A549 (cell line): ENCODE data around the gene SMOC1. TPM values are rescaled to one million over a fixed set of nuclear protein-coding genes. Genes with fewer than 3 reads are reported as not detected.

Experiments used
- ATAC-seq, 2 experiments: fragments of 200-7000 bp in 1 of 2; fragments of >200 bp in 1 of 2; cut with Nextera tagmentation in 1 of 2; cut with Tn5 transposase in 1 of 2; 3 replicates each; pipeline versions ENCODE4 v1.8.0 to v1.9.1; 2018 to 2020; ENCODE audit warnings: mild to moderate bottlenecking in 1 of 2, moderate library complexity in 1 of 2
- CTCF ChIA-PET: fragments of 300-600 bp; sonication (Branson Sonifier 250); formaldehyde crosslinking; extraction: SDS; loops from one replicate; lab custom pipeline; 2021; ENCODE audit warnings: antibody characterized with exemption, inconsistent platforms; lab: Yijun Ruan, JAX
- POLR2A ChIA-PET: fragments of 350-600 bp; formaldehyde crosslinking; extraction: SDS; loops from one replicate; lab custom pipeline; 2021; ENCODE audit warnings: antibody characterized with exemption, inconsistent platforms; lab: Yijun Ruan, JAX
- DNase-seq, 2 experiments: peaks; one replicate each; pipeline versions ENCODE4 v3.0.0 to v3.0.0-alpha.2; 2011 to 2016; ENCODE audit warnings: low read depth in 1 of 2, low spot score in 1 of 2
- FAIRE-seq: peaks from 2 replicates; lab custom pipeline; 2011; peaks lifted over from hg19 to GRCh38; lab: Jason Lieb, UNC
- H3K27ac ChIP-seq, 2 experiments: fragments of >200 bp; sonication (Bioruptor Twin); formaldehyde crosslinking; 3 replicates each; pipeline ENCODE4 v1.5.1; 2016 to 2017
- H3K4me1 ChIP-seq: fragments of >200 bp; sonication (Bioruptor Twin); formaldehyde crosslinking; 3 replicates; pipeline ENCODE4 v1.6.1; 2016
- H3K4me2 ChIP-seq: fragments of >200 bp; sonication (Bioruptor Twin); formaldehyde crosslinking; 3 replicates; pipeline ENCODE4 v1.6.1; 2016
- H3K4me3 ChIP-seq: fragments of >200 bp; sonication (Bioruptor Twin); formaldehyde crosslinking; 3 replicates; pipeline ENCODE4 v1.5.1; 2016
- H3K9me3 ChIP-seq: fragments of >200 bp; sonication (Bioruptor Twin); formaldehyde crosslinking; 3 replicates; pipeline ENCODE4 v1.6.1; 2016
- CHD4 ChIP-seq: fragments of 200-600 bp; sonication (generic); IDR thresholded peaks from 2 replicates; pipeline ENCODE4 v1.6.1; 2016; ENCODE audit warnings: antibody characterized with exemption, mild to moderate bottlenecking, borderline replicate concordance
- EHMT2 ChIP-seq: fragments of 200-600 bp; sonication (generic); IDR thresholded peaks from 2 replicates; pipeline ENCODE4 v1.6.1; 2016; ENCODE audit warnings: antibody characterized with exemption, low read depth, mild to moderate bottlenecking, moderate library complexity
- JUNB ChIP-seq: fragments of >200 bp; sonication (Bioruptor Twin); formaldehyde crosslinking; IDR thresholded peaks from 2 replicates; pipeline ENCODE4 v1.6.1; 2016
- KDM5A ChIP-seq: fragments of 200-600 bp; sonication (generic); IDR thresholded peaks from 2 replicates; pipeline ENCODE4 v1.6.1; 2016; ENCODE audit warnings: antibody characterized with exemption, mild to moderate bottlenecking
- MAFK ChIP-seq: fragments of 450-650 bp; IDR thresholded peaks from 2 replicates; pipeline ENCODE4 v1.6.1; 2014; ENCODE audit not compliant: partially characterized antibody
- MAZ ChIP-seq: fragments of 150-350 bp; IDR thresholded peaks from 2 replicates; pipeline ENCODE4 v1.6.1; 2014; ENCODE audit warnings: antibody characterized with exemption, low read depth, low read length, borderline replicate concordance
- POLR2A ChIP-seq: IDR thresholded peaks from 2 replicates; pipeline ENCODE4 v1.6.1; 2012; ENCODE audit warnings: mild to moderate bottlenecking, low read length
- POLR2AphosphoS2 ChIP-seq: conservative IDR thresholded peaks from 2 replicates; pipeline ENCODE4 v1.6.1; 2012; ENCODE audit warnings: low read length, improper control_type of control experiment, inconsistent platforms
- WGBS: methylation state at CpG from one replicate; pipeline ENCODE4 v1.1.6; 2017; ENCODE audit errors: missing lambda C conversion rate; 5-methylcytosine and 5-hydroxymethylcytosine counted together
- polyA plus RNA-seq, 4 experiments: library from polyadenylated mRNA; depleted of rRNA in 3 of 4; stranded (reverse); fragments of >200 nt; fragmentation: RNase III in 1 of 4; extraction: RNeasy Plus Mini Kit Qiagen cat#74134 plus additional on column Dnase treatment in 1 of 4; gene quantifications; 2 replicates in 3 of 4; 3 replicates in 1 of 4; pipeline ENCODE4 v1.2.3, GENCODE V29; 2011 to 2017
- TF ChIP-seq, protein P1 (sequence below): IDR thresholded peaks from 2 replicates; pipeline ENCODE4 v1.6.1; 2012

Gene SMOC1
- polyA plus RNA-seq, 2 of the 4 experiments (the other 2 are of a cell fraction): 12.2 to 18.4 TPM

- POLR2A ChIA-PET: no interaction called here
- Histone ChIP-seq H3K27ac (no peak overlapping the region), H3K9me3 (no peaks in the 10 kb centered on the region), H3K4me1 (peaks cover 5% of the 10 kb centered on the region; the same call in 2 of the 3 replicates)
- no peak for ATAC-seq
- TF ChIP-seq MAZ (no peak), MAFK (peak; percentile 68)
- TF ChIP-seq, all 56 proteins: peak for 1
- Histone ChIP-seq H3K4me3 (no peak overlapping the region), H3K4me2 (no peak overlapping the region)
- FAIRE-seq (no peak), DNase-seq (no peak)
- CTCF ChIA-PET: interaction anchor here (1.4 to 4.9 kb wide), 3 partner anchors 33 to 260 kb away, joined by 5 to 29 read pairs (median 27); no protein-coding TSS in a partner anchor
Observed at GRCh38 chr14:70078329-70078728, 199.1 kb downstream of the SMOC1 start.

- no peaks in the 10 kb centered on the region for H3K4me1 ChIP-seq
- H3K4me3 ChIP-seq: no peak overlapping the region
- FAIRE-seq (no peak), DNase-seq (no peak), ATAC-seq (no peak)
- CTCF ChIA-PET: interaction anchor here (0.8 to 4.9 kb wide), 6 partner anchors 10 to 262 kb away, joined by 3 to 29 read pairs (median 7); no protein-coding TSS in a partner anchor
- H3K9me3 ChIP-seq: no peaks in the 10 kb centered on the region
- TF ChIP-seq POLR2A (no peak), POLR2AphosphoS2 (no peak), EHMT2 (no peak), KDM5A (no peak), JUNB (no peak), CHD4 (no peak)
- TF ChIP-seq, protein P1, sequence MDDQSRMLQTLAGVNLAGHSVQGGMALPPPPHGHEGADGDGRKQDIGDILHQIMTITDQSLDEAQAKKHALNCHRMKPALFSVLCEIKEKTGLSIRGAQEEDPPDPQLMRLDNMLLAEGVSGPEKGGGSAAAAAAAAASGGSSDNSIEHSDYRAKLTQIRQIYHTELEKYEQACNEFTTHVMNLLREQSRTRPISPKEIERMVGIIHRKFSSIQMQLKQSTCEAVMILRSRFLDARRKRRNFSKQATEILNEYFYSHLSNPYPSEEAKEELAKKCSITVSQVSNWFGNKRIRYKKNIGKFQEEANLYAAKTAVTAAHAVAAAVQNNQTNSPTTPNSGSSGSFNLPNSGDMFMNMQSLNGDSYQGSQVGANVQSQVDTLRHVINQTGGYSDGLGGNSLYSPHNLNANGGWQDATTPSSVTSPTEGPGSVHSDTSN: no peak
- WGBS: 61% methylated on average over 6 of the region's 6 CpGs
- H3K4me2 ChIP-seq: no peak overlapping the region
- POLR2A ChIA-PET: no interaction called here
- no peak overlapping the region for H3K27ac ChIP-seq
Observed at GRCh38 chr14:70080076-70080475, 200.9 kb downstream of the SMOC1 start.

Other genes starting within 250 kb of the SMOC1 start
- 184 and 355 TPM in 2 replicates for gene SRSF5, start 112.3 kb upstream of the SMOC1 start, polyA plus RNA-seq (2011; rRNA removed)
- gene SRSF5, start 112.3 kb upstream of the SMOC1 start, polyA plus RNA-seq (2017; fragmentation: RNase III; extraction: RNeasy Plus Mini Kit Qiagen cat#74134 plus additional on column Dnase treatment): 259 to 324 TPM (median 285 TPM) in 3 replicates
- not detected in 2 replicates for gene SLC10A1, start 82.2 kb upstream of the SMOC1 start, polyA plus RNA-seq (2011; rRNA removed)
- gene SLC10A1, start 82.2 kb upstream of the SMOC1 start, polyA plus RNA-seq (2017; fragmentation: RNase III; extraction: RNeasy Plus Mini Kit Qiagen cat#74134 plus additional on column Dnase treatment): not detected in 3 replicates